ENCODE data around the gene JAG2.

Gene JAG2

GRCh38 chr14:105168496-105168978, at the start of gene JAG2:
JAG2 (minus strand) TSS chr14:105168776; CDS start chr14:105168420, 356 bp downstream.
- TF ChIP-seq CTCF (conservative IDR thresholded peaks at IDR 0.05; ENCODE audit: low read length), result no peak
- H3K4me3 ChIP-seq (ENCODE audit: low read length), result no peak within 1 kb of the TSS
- DNase-seq (ENCODE audit: low read depth), result no peak

GRCh38 chr14:105217774-105218173, 49.2 kb upstream of the JAG2 start:
- no peak overlapping the region for H3K4me3 ChIP-seq (ENCODE audit: low read length)
- DNase-seq (ENCODE audit: low read depth), result no peak
- TF ChIP-seq CTCF (conservative IDR thresholded peaks at IDR 0.05; ENCODE audit: low read length), result no peak

- H3K4me3 ChIP-seq (ENCODE audit: low read length), result no peak overlapping the region
- TF ChIP-seq CTCF (conservative IDR thresholded peaks at IDR 0.05; ENCODE audit: low read length), result no peak
- no peak for DNase-seq (ENCODE audit: low read depth)
These were observed 48.1 kb upstream of the JAG2 start for GRCh38 chr14:105216490-105217247.

- TF ChIP-seq CTCF (conservative IDR thresholded peaks at IDR 0.05; ENCODE audit: low read length), result no peak
- DNase-seq (ENCODE audit: low read depth), result no peak
- H3K4me3 ChIP-seq (ENCODE audit: low read length), result no peak overlapping the region
These were observed 47.0 kb upstream of the JAG2 start for GRCh38 chr14:105215602-105216001.

GRCh38 chr14:105214324-105214915, 45.8 kb upstream of the JAG2 start:
- H3K4me3 ChIP-seq (ENCODE audit: low read length), result no peak overlapping the region
- no peak for DNase-seq (ENCODE audit: low read depth)
- TF ChIP-seq CTCF (conservative IDR thresholded peaks at IDR 0.05; ENCODE audit: low read length), result no peak

- no peak overlapping the region for H3K4me3 ChIP-seq (ENCODE audit: low read length)
- no peak for DNase-seq (ENCODE audit: low read depth)
These were observed 44.8 kb upstream of the JAG2 start for GRCh38 chr14:105213361-105213760.

More at GRCh38 chr14:105213361-105213760, 44.8 kb upstream of the JAG2 start:
- no peak for TF ChIP-seq CTCF (conservative IDR thresholded peaks at IDR 0.05; ENCODE audit: low read length)

All from AG10803 (cell line).